Naive thymus-derived CD8-positive, alpha-beta T cell (primary cell): ENCODE data around the gene PRF1. TPM values are rescaled to one million over a fixed set of nuclear protein-coding genes. Genes with fewer than 3 reads are reported as not detected.
A peak's percentile ranks its signal among the peaks of the same experiment; 100 is the strongest.

Experiments used
- ATAC-seq, 2 donors: fragments of 150-1000 bp; cut with Tn5 transposase in 1 of 2; sonication (Bioruptor Pico), chemical (Tn5 transposase) in 1 of 2; 1 replicate in 1 of 2; 2 replicates in 1 of 2; pipeline ENCODE4 v1.10.0; 2021; ENCODE audit warnings: mild to moderate bottlenecking in 2 of 2, moderate library complexity in 2 of 2
- POLR2A ChIA-PET: fragments of 350-600 bp; sonication (Branson Sonifier 250); formaldehyde crosslinking; loops from one replicate; lab custom pipeline; 2021; ENCODE audit warnings: antibody characterized with exemption; lab: Charles Lee
- DNase-seq, 10 donors: peaks; one replicate each; pipeline versions ENCODE4 v3.0.0 to v3.0.0-alpha.2; 2020 to 2022
- H3K27ac Mint-ChIP-seq, 10 donors: one replicate each; pipeline ENCODE4 v1.8.0; 2020 to 2022; ENCODE audit warnings: mild to moderate bottlenecking in 10 of 10, mixed read lengths in 10 of 10, moderate library complexity in 4 of 10, inconsistent platforms in 1 of 10
- H3K27me3 Mint-ChIP-seq, 5 donors: one replicate each; pipeline ENCODE4 v1.8.0; 2021 to 2022; ENCODE audit warnings: mixed read lengths in 5 of 5
- H3K36me3 Mint-ChIP-seq, 3 donors: one replicate each; pipeline ENCODE4 v1.8.0; 2020 to 2022; ENCODE audit warnings: mixed read lengths in 3 of 3, mild to moderate bottlenecking in 2 of 3, inconsistent platforms in 1 of 3
- H3K4me1 Mint-ChIP-seq, 4 donors: one replicate each; pipeline ENCODE4 v1.8.0; 2021 to 2022; ENCODE audit warnings: mixed read lengths in 4 of 4
- H3K4me3 Mint-ChIP-seq, 10 donors: one replicate each; pipeline ENCODE4 v1.8.0; 2020 to 2022; ENCODE audit warnings: mild to moderate bottlenecking in 10 of 10, mixed read lengths in 10 of 10, moderate library complexity in 6 of 10, inconsistent platforms in 1 of 10
- H3K9me3 Mint-ChIP-seq, 9 donors: one replicate each; pipeline ENCODE4 v1.8.0; 2020 to 2022; ENCODE audit warnings: mixed read lengths in 9 of 9, mild to moderate bottlenecking in 3 of 9, inconsistent platforms in 1 of 9, moderate library complexity in 1 of 9
- polyA plus RNA-seq, 3 donors: library from polyadenylated mRNA; unstranded; fragments of 300-500 nt; fragmentation: Illumina TruSeq; gene quantifications; one replicate each; pipeline ENCODE4 v1.2.3, GENCODE V29; 2021
- total RNA-seq, 8 experiments: library from RNA in 2 of 8; stranded (reverse) in 2 of 8; gene quantifications; one replicate each; pipeline ENCODE4 v1.2.3 and lab custom pipeline; 2021 to 2026

PRF1 gene
- total and polyA plus RNA-seq, 5 experiments from 2014 or later: 14.7 to 435 (median 58.3) TPM

DNA sequence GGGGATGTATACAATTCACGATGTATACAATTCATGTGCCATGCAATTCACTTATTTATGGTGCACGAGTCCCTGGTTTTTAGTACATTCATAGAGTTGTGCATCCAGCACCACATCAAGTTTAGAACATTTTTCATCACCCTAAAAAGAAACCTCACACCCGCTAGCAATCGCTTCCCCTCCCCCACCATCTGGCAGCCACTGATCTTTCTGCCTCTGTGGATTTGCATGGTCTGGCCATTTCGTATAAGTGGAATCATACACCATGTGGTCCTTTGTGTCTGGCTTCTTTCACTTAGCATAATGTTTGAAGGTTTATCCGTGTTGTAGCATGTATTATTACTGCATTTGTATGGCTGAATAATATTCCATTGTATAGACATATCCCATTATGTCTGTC is 52.1 kb downstream of the PRF1 start:
- H3K4me3 Mint-ChIP-seq: no peak overlapping the region
- DNase-seq: no peak
- no peak for ATAC-seq
- H3K27ac Mint-ChIP-seq: no peak overlapping the region
- no peaks in the 10 kb centered on the region for H3K9me3 Mint-ChIP-seq
- H3K27me3 Mint-ChIP-seq: no peaks in the 10 kb centered on the region
- peaks cover 0 to 2% (median 0%) of the 10 kb centered on the region in 3 donors for H3K36me3 Mint-ChIP-seq
- H3K4me1 Mint-ChIP-seq: peaks cover 0 to 6% (median under 1%) of the 10 kb centered on the region in 4 donors
- POLR2A ChIA-PET: no interaction called here

- Mint-ChIP-seq H3K27me3 (no peaks in the 10 kb centered on the region), H3K27ac (peak overlapping the region in 1 of 10 donors; percentile 2), H3K9me3 (no peaks in the 10 kb centered on the region), H3K4me1 (peaks cover 0 to 6% (median under 1%) of the 10 kb centered on the region in 4 donors), H3K4me3 (no peak overlapping the region), H3K36me3 (peaks cover 0 to 2% (median 0%) of the 10 kb centered on the region in 3 donors)
- DNase-seq: peak; percentile 53 to 88 (median 72)
- ATAC-seq: peak; percentile 76 to 89
- POLR2A ChIA-PET: no interaction called here
These were observed 52.5 kb downstream of the PRF1 start for GRCh38 chr10:70549962-70550458.

DNA sequence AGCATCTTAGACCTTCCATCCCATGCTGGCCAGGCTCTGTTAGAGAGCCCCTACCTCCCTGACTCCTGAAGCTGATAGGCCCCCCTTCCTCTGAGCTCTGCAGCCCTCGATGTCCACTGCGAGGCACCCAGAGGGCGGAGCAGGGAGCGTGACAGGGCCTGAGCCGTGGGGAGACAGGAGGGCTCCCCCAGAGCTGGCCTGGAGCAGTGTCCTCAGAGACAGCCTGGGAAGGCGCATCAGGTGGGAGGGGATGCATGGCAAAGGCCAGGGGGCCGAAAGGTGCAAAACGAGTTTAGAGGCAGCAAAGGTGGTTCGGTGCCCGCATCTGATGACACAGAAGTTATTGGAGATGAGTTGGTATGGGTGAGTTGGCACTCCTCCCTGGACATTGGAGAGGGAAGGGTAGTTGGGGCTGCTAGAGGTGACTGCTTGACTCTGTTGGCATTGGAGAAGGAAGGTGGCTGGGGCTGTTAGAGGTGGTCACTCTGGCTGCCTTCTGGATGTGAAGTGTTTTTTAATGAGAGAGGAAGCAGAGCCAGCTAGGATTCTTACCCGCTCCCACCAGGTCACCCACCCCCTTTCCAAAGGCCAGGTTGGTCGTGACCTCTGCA is 53.1 kb downstream of the PRF1 start:
- H3K27me3 Mint-ChIP-seq: no peaks in the 10 kb centered on the region
- peaks cover 0 to 2% (median 0%) of the 10 kb centered on the region in 3 donors for H3K36me3 Mint-ChIP-seq
- H3K9me3 Mint-ChIP-seq: no peaks in the 10 kb centered on the region
- ATAC-seq (peak in 1 of 2 donors; percentile 12), DNase-seq (no peak)
- H3K27ac Mint-ChIP-seq: peak overlapping the region in 2 of 10 donors; percentile 2 to 50
- H3K4me3 Mint-ChIP-seq: no peak overlapping the region
- H3K4me1 Mint-ChIP-seq: peaks cover 0 to 6% (median under 1%) of the 10 kb centered on the region in 4 donors
- POLR2A ChIA-PET: interaction anchor here (0.6 to 0.7 kb wide), 2 partner anchors 160 to 209 kb away, joined by 3 to 5 read pairs; no protein-coding TSS in a partner anchor

Other genes with a start within 250 kb of the PRF1 start
- gene LRRC20, start 220.1 kb downstream of the PRF1 start, total RNA-seq: 1 to 10 TPM; 1.3 to 1.5 TPM
- gene LRRC20, start 220.1 kb downstream of the PRF1 start, polyA plus RNA-seq: 1 to 10 TPM; 1.8 to 2.2 (median 2.1) TPM
- gene EIF4EBP2, start 198.6 kb downstream of the PRF1 start, total RNA-seq: 10 to 100 TPM; 44.9 to 49.4 TPM
- gene EIF4EBP2, start 198.6 kb downstream of the PRF1 start, polyA plus RNA-seq: 10 to 100 TPM; 44.8 to 62.4 (median 47.7) TPM
- not detected for gene NODAL, start 161.1 kb downstream of the PRF1 start, total RNA-seq
- not detected for gene NODAL, start 161.1 kb downstream of the PRF1 start, polyA plus RNA-seq
- not detected for gene PALD1, start 124.0 kb downstream of the PRF1 start, total RNA-seq
- gene PALD1, start 124.0 kb downstream of the PRF1 start, polyA plus RNA-seq: under 1 TPM in 1 of 3 donors, not detected in 2; 0.27 TPM
- not detected for gene ADAMTS14, start 69.8 kb upstream of the PRF1 start, total RNA-seq
- not detected for gene ADAMTS14, start 69.8 kb upstream of the PRF1 start, polyA plus RNA-seq
- not detected for gene TBATA, start 182.6 kb upstream of the PRF1 start, total RNA-seq
- not detected for gene TBATA, start 182.6 kb upstream of the PRF1 start, polyA plus RNA-seq
- 10 to 100 TPM; 28.2 to 36.1 TPM for gene SGPL1, start 213.2 kb upstream of the PRF1 start, total RNA-seq
- 10 to 100 TPM; 10.7 to 16.7 (median 12.4) TPM for gene SGPL1, start 213.2 kb upstream of the PRF1 start, polyA plus RNA-seq